22Rv1 (cell line): ENCODE data around the gene FIS1.

Experiments
- ZFX ChIP-seq: fragments of 450-650 bp; IDR thresholded peaks from 2 replicates; pipeline ENCODE4 v1.6.1; 2017; ENCODE audit warnings: antibody characterized with exemption, borderline replicate concordance
- TF ChIP-seq, protein P1 (sequence below): fragments of 450-650 bp; IDR thresholded peaks from 2 replicates; pipeline ENCODE4 v1.5.1; 2017; ENCODE audit warnings: mild to moderate bottlenecking

DNA sequence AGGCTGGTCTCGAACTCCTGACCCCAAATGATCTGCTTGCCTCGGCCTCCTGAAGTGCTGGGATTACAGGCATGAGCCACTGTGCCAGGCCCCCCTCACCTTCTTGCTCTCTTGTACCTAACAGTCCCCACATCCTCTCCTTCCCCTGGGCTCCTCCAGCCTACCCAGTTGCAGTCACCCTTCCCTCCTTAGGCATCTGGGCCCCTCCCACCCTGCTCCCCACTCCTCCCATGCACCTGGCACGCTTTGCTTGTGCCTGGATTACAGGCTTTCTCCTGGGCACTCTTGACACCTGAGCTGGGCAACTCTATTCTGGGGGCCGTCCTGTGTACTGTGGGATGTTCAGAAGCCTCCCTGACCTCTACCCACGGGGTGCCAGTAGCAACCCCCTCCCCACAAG, 10.2 kb downstream of the FIS1 start:
- TF ChIP-seq, protein P1, sequence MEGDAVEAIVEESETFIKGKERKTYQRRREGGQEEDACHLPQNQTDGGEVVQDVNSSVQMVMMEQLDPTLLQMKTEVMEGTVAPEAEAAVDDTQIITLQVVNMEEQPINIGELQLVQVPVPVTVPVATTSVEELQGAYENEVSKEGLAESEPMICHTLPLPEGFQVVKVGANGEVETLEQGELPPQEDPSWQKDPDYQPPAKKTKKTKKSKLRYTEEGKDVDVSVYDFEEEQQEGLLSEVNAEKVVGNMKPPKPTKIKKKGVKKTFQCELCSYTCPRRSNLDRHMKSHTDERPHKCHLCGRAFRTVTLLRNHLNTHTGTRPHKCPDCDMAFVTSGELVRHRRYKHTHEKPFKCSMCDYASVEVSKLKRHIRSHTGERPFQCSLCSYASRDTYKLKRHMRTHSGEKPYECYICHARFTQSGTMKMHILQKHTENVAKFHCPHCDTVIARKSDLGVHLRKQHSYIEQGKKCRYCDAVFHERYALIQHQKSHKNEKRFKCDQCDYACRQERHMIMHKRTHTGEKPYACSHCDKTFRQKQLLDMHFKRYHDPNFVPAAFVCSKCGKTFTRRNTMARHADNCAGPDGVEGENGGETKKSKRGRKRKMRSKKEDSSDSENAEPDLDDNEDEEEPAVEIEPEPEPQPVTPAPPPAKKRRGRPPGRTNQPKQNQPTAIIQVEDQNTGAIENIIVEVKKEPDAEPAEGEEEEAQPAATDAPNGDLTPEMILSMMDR: no peak
- no peak for TF ChIP-seq ZFX
